Left ventricle myocardium inferior (tissue), 1 donor: ENCODE data around the gene JARID2. TPM values are rescaled to one million over a fixed set of nuclear protein-coding genes. Genes with fewer than 3 reads are reported as not detected.

Source experiments
- DNase-seq: peaks from one replicate; pipeline ENCODE4 v3.0.0-alpha.2; 2020
- H3K27ac ChIP-seq: fragments of 200-600 bp; replicated peaks from 2 replicates; pipeline ENCODE4 v1.8.0; 2021
- H3K27me3 ChIP-seq: fragments of 200-600 bp; 2 replicates; pipeline ENCODE4 v1.8.0; 2021; ENCODE audit warnings: low read depth
- H3K36me3 ChIP-seq: fragments of 200-600 bp; 2 replicates; pipeline ENCODE4 v1.8.0; 2021
- H3K4me1 ChIP-seq: fragments of 200-600 bp; 2 replicates; pipeline ENCODE4 v1.8.0; 2021
- H3K4me3 ChIP-seq: fragments of 200-600 bp; 2 replicates; pipeline ENCODE4 v1.8.0; 2021; ENCODE audit warnings: mild to moderate bottlenecking, moderate library complexity
- H3K9me3 ChIP-seq: fragments of 200-600 bp; replicated peaks from 2 replicates; pipeline ENCODE4 v1.8.0; 2021
- intact Hi-C: fragments of 100-400 bp; cut with micrococcal nuclease; formaldehyde crosslinking; loops from one replicate; pipeline ENCODE4 v1.11.0; 2022
- total RNA-seq: library from RNA; stranded (reverse); fragmentation: NEBNext Ultra II Directional; extraction: Animal tissue kit (Norgen Biotek cat#: 25700); gene quantifications from one replicate; pipeline ENCODE4 v1.2.1, GENCODE V29; 2021
- TF ChIP-seq, protein P1 (sequence below): fragments of 200-600 bp; IDR thresholded peaks from 2 replicates; pipeline ENCODE4 v1.8.0; 2021; ENCODE audit warnings: antibody characterized with exemption, mild to moderate bottlenecking, borderline replicate concordance
- donor health status: DM: no; HTN: yes; CAD: no; lungs with severe emphysema.

The JARID2 gene
- total RNA-seq, 1 donor from 2014 or later, result 6.5 TPM

DNA sequence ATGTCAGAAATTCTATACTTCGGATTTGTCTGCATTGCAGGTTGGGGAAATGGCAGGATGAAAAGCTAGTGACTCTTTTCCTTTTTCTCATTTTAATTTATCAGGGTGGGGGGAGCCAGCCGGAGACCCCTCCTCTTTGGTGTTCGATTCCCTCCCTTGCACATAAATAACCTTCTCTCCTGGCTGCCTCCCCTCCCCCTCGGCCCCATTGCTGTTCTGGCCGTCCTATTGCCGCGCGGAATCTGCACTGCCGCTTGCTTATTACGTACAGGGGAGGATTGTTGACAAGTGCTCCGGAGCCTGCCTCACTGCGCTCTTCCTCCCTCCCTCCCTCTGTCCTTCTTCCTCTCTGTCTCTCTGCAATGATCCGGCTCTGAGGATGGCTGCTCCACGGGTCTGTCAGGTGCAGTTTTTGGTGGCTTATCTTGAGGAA lies 154.7 kb downstream of the JARID2 start:
- H3K9me3 ChIP-seq, result no peaks in the 10 kb centered on the region
- TF ChIP-seq, protein P1, sequence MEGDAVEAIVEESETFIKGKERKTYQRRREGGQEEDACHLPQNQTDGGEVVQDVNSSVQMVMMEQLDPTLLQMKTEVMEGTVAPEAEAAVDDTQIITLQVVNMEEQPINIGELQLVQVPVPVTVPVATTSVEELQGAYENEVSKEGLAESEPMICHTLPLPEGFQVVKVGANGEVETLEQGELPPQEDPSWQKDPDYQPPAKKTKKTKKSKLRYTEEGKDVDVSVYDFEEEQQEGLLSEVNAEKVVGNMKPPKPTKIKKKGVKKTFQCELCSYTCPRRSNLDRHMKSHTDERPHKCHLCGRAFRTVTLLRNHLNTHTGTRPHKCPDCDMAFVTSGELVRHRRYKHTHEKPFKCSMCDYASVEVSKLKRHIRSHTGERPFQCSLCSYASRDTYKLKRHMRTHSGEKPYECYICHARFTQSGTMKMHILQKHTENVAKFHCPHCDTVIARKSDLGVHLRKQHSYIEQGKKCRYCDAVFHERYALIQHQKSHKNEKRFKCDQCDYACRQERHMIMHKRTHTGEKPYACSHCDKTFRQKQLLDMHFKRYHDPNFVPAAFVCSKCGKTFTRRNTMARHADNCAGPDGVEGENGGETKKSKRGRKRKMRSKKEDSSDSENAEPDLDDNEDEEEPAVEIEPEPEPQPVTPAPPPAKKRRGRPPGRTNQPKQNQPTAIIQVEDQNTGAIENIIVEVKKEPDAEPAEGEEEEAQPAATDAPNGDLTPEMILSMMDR, result no peak
- peaks cover 82% of the 10 kb centered on the region for H3K4me1 ChIP-seq
- H3K4me3 ChIP-seq, result peak overlapping the region; percentile 60
- no peaks in the 10 kb centered on the region for H3K27me3 ChIP-seq
- peak; percentile 78 for DNase-seq
- no peaks in the 10 kb centered on the region for H3K36me3 ChIP-seq
- H3K27ac ChIP-seq, result peak overlapping the region; percentile 82
- intact Hi-C loops, result no loop called here

DNA sequence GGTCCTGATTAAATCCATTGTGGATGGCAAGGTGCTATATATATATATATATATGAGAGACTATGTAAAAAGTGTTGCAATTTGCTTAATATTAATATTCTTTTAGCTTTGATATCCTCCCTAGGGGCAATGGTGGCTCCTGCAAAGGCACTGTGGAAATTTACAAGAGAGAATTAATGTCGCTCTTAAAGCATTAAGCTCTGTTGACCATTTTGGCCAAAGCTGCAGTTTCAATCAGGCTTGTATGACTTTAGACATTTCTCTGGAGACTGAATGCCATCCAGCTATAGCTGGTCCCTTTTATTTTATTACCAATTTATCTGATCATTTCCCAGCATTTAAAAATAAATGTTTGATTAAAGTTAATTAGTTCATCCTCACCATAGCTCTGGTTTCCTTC lies 155.3 kb downstream of the JARID2 start:
- intact Hi-C loops, result no loop called here
- H3K4me1 ChIP-seq, result peaks cover 88% of the 10 kb centered on the region
- TF ChIP-seq, protein P1, result no peak
- no peaks in the 10 kb centered on the region for H3K9me3 ChIP-seq
- no peak for DNase-seq
- H3K27me3 ChIP-seq, result no peaks in the 10 kb centered on the region
- peak overlapping the region; percentile 60 for H3K4me3 ChIP-seq
- H3K27ac ChIP-seq, result peak overlapping the region; percentile 82
- no peaks in the 10 kb centered on the region for H3K36me3 ChIP-seq

DNA sequence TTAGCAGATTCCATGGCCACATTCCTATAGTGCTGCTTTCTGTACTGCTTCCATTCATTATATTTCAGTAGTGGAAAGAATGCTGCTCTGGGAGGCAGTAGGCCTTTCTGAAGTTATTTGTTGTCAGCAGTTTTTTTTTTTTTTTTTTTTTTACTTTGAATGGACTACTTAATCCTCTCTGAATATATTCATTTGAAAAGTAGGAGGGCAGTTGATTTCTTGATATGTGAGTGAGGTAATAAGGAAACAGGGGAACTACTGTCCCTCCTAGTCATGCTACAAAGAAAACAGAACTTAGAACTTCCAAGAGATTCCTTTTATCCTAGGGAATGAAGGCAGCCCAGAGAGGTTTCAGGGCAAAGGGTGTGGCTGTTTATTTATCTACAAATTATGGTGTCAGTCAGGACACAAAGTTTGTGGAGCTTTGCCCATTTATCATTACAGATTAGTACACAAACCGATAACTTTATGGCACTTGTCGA lies 155.9 kb downstream of the JARID2 start:
- no peak overlapping the region for H3K4me3 ChIP-seq
- H3K4me1 ChIP-seq, result peaks cover 94% of the 10 kb centered on the region
- H3K36me3 ChIP-seq, result no peaks in the 10 kb centered on the region
- intact Hi-C loops, result no loop called here
- TF ChIP-seq, protein P1, result no peak
- H3K27me3 ChIP-seq, result no peaks in the 10 kb centered on the region
- DNase-seq, result no peak
- peak overlapping the region; percentile 10 for H3K27ac ChIP-seq
- H3K9me3 ChIP-seq, result no peaks in the 10 kb centered on the region

DNA sequence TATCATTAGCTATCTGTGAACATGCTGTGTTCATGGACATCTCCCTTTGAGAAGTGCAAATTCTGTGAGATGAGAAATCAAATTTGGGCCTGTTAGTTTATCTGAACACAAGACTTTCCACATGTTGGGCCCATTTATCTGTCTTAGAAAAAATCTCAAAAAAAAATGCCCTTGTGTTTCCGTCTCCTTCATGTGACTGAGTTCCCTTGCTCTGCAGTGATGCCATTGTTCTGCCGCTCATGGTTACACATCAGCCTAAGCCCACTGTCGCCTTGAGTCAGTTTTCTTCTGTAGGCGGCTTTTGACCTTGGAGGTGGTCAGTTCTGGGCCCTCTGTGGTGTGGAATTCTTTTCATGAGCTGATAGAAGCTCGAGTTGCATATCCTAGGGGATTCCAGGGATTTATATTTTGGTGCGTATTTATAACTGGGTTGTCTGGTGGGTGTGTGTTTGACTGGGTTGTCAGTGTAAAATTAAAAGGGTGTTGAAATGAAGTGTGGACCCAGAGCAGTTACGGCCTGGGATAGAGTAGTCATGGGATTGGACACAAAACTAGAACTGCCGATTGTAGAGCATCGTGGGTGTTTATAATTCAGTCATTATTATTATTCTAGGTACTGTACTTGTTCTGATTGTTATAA lies 156.7 kb downstream of the JARID2 start:
- H3K27me3 ChIP-seq, result no peaks in the 10 kb centered on the region
- H3K4me1 ChIP-seq, result peaks cover 90% of the 10 kb centered on the region
- DNase-seq, result no peak
- no peaks in the 10 kb centered on the region for H3K36me3 ChIP-seq
- H3K4me3 ChIP-seq, result no peak overlapping the region
- H3K9me3 ChIP-seq, result no peaks in the 10 kb centered on the region
- H3K27ac ChIP-seq, result peak overlapping the region; percentile 10
- intact Hi-C loops, result no loop called here
- TF ChIP-seq, protein P1, result no peak

DNA sequence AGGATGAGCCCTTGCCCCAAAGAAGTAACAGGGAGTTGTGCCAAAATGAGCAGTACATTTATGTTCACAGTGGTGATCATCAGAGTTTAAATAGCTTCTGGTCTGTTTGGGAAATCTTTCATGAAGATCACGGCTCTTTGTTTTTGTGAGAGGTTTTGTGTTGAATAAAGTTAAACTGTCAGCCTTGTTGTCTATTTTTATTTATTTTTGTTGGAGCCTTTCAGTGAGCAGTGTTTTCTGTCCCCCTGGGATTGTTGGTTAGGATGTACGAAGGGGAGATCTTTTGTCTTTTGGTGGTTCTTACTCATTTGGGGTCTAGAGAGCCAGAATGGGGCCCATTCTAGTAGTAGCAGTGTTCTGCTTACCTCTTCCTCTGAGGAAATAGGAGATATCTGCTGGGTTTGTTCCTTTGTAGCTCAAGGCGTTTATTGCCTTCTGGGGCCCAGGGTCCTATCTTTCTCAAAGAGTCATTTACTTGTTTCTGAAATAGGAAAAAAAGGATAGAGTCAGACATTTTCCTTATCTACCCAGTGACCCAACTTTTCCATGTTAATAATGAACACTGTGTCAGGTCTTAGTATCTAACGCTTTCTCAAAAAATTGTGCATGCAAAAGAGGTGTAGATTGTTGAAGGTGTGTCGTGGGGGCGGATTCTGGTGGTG lies 157.4 kb downstream of the JARID2 start:
- H3K4me3 ChIP-seq, result no peak overlapping the region
- no peak overlapping the region for H3K27ac ChIP-seq
- TF ChIP-seq, protein P1, result no peak
- H3K9me3 ChIP-seq, result no peaks in the 10 kb centered on the region
- H3K27me3 ChIP-seq, result no peaks in the 10 kb centered on the region
- peaks cover 92% of the 10 kb centered on the region for H3K4me1 ChIP-seq
- intact Hi-C loops, result no loop called here
- no peaks in the 10 kb centered on the region for H3K36me3 ChIP-seq
- DNase-seq, result no peak
